ENCODE data around the gene REEP1. TPM values are rescaled to one million over a fixed set of nuclear protein-coding genes. Genes with fewer than 3 reads are reported as not detected.

Gene REEP1
- total and polyA plus RNA-seq, 2 of the 8 experiments (the other 6 are each of a cell fraction or from before 2014, with no cell fraction given): 0.74 to 1.5 TPM

DNA sequence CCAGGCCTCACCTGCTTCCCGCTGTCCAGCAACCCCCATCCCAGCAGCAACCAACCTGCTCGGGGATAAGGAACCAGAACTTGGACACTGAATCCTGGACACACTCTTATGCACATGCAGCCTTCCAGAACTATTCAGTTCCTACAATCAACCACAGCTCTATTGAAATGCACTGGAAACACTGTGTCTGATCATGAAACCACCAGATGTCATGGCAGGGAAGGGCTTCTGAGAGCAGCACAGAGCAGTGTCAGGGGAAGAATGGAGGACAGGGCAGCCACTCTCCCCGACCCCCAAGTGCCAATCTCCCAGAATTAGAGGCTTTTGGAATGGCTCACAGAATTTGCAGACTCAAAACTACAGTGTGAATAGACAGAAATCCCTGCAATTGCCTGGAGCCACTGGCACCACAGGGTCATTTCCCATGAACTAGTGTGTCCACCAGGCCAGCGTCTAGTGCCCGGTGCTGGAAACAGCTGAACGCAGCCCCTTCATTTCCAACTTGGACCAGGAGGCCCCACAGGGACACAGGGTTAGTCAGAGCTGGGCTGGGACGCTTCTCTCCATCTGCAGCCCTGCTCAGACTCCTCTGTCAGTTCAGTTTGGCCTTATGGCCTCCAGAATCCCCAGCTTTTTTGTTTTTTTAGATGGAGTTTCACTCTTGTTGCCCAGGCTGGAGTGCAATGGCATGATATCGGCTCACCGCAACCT is 112.6 kb downstream of the REEP1 start (continued):
- TF ChIP-seq NANOG (IDR thresholded peaks at IDR 0.05; ENCODE audit: insufficient read depth, low read depth, low read length, poor library complexity, severe bottlenecking): no peak

Measured in H1 (cell line).